Activated naive CD4-positive, alpha-beta T cell treated with anti-CD3 and anti-CD28 coated beads, Interleukin-2, amount 50 U/mL, for 16 hours (primary cell): ENCODE data around the gene RAP2A.

Experiments
- DNase-seq: peaks from one replicate; pipeline ENCODE4 v3.0.0-alpha.2; 2020

Gene RAP2A

DNA sequence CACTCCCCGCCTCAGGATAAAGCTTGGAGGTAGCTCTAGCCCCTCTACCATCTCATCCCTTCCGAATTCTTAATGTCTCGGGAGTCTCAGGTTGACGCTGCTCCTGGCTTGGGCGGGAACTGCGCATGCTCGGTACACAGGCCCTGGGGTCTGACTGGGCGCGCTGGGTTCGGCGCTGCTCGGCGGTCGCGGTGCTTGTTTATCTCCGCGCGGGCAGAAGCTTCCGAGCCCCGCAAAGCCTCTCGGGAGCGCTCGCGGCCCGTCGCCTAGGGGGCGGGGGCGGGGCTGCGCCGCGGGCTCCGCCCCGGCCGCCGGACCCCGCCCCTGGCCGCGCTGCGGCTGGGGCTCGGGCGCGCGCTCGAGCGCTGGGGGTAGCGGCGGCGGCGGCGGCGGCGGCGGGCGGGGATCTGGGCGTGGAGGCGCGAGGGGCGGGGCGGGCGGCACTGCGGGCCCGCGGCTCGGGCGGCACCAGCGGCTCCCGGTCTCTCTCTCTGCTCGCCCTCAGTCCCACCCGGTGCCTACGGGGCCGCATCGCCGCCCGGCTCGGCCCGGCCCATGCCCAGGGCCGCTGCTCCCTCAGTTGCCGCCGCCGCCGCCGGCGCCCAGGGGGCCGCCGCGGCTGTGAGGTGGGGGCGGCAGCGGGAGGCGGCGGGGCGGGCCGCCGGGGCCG, at the start of gene RAP2A:
Gene RAP2A, plus strand, starts transcription at position 443 of the 670 bp plus-strand sequence. CDS start 302 bp downstream, outside the sequence.
- peak; percentile 90 for DNase-seq

DNA sequence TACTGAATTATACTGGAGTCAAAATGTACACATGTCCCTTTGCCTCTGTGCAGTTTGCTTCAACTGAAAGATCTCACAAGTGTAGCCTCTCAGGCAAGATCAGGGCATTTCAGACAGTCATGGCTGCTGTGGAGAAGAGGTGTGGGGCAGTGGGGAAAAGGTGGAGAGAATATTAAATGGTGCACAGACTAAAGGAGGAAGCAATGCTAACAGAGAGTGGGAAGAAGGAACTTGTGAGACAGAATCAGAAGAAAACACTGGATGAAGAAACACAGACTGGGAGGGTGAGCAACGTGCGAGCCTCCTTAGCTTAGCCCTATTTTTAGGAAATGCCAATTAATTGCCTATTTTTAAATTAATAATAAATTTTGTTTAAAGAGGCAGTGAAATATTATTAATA, 49.6 kb upstream of the RAP2A start:
- no peak for DNase-seq

DNA sequence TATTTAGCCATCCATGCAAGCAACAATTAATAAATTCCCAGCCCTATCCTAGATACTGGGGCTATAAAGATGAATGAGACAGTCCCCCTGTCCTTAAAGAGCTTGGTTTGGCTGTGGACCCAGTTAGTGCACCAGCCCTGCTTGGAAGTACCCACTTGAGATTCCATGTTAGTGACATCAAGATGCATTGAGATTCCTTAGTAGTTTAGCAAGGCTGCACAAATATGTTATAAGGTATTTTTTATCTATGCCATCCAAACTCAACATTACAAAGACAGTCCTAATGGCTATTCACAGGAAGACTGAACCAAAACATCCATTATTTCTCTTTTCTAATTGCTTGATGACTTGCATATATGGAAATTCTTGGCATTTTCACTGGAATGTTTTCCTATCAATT, 48.8 kb upstream of the RAP2A start:
- DNase-seq, result no peak

DNA sequence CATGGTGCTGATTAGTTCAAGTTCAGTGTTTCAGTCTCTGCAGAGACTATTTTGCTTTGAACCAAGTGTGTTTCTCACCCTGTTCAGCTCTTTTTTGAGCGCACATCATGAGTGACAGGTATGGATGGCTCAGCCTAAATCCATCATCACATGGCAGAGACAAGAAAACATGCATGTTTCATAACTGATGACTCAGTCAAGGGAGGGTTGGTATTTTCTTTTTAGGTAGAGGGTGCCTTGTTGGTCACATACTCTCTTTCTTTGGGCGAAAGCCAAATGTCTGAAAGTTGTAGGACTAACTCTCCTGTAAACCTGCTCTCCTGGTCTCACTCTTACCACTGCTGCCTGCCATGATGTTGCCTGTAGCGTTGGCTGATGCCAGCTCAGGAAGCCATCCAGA, 48.1 kb upstream of the RAP2A start:
- no peak for DNase-seq

DNA sequence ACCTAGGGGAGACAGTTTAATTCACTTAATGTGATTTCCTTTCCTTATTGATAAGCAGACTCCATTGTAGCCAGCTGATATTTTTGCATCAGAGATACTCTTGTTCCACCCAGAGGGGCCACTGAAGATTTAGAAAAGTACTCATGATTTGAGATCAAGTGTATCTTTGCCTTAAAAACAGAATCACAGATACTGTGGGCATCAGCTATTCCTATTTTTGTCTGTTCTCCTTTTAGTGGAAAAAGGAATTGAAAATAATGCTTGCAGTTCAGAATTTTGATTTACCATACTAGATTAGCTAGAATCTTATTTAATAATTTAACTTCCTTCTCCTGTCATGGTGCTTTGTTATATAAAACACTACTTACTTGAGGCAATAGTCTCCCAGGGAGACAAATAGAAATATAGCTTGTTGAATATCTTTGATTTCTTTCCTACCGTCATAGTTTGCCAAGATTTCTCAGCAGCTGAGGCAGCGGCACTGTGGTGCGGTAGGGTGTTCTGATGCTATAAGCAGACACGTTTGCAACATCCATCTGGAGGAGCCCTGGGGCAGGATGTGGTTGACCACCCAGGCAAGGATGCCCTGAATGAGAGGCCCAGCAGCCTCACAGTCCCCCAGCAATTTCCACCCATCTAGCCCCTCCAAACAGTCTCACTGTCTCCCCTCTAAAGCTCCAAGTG, 47.0 kb upstream of the RAP2A start:
- DNase-seq, result no peak

DNA sequence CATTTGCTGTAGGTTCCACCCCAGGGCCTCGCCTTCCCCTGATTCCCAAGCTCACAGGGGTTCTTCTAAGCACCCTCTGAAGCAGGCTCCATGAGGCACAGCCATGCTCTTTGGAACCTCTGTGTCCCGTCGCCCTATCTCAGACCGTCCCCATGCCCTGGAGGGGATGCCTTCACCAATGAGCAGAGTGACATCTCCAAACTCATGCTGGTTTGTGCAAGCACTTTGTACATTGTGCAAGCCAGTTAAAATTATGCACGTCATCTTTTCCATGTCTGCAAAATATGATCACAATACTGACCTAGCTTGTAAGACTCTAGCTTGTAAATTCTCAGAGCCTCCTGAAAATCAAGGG, 46.5 kb upstream of the RAP2A start:
- DNase-seq, result no peak

DNA sequence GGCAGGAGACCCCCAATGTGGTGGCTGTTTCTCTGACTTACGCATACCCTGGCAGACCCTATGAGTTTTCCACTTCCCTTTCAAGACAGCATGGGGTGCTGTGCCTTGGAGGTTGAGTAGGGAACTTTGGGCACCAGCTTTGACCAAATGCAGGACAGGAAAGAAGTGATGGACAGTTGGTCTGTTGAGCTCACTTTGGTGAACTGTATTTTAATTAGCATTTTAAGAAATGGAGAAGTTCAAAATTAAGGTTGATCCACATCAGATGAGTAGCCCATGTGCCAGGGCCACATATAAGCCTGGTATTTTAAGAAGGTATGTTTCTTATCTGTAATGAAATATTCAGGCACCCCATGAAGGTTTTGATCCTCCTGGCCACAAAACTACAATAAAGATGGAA, 46.1 kb upstream of the RAP2A start:
- no peak for DNase-seq

DNA sequence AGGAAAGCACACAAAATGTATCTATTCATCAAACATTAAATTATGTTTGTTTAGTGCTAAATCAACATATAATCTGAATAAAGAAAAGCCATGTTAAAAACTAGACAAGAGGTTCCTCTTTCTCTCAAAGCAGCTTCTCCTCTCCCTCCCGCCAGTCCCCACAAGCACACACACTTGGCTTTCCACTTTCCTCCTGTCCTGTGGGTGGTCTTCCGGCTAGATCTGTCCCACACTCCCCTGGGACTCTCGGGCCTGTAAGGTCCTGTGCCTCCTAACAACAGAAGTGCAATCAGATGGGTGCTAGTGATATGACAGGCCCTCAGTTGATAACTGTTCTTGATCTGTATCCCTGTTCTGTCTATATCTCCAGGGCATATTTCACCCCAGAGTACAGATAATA, 45.6 kb upstream of the RAP2A start:
- no peak for DNase-seq

DNA sequence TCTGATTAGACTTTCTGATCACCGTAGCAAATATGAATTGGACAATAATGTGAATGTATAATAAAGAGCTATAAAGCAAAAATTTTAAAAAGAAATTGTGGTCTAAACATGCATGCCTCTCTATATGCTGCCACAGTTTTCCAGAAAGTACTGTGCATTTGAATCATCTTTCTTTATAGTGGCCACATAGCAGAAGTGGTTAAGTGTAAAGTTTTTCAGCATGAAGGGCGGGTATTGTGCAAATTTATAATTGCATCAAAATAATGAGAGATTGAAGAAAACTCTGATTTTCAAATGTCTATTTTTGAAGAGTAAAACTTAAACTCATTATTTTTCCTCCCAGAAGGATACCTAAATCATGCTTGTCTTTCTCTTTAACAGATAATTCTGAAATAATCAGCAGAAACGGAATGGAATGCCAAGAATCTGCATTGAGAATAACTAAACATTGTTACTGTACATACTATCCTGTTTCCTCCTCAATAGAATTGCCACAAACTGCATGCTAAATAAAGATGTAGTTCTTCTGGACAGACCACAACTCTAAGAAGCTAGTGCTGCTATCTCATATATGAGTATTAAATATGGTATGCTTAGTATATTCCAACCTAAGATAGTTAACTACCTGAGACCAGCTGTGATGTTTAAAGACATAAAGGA, 42.9 kb upstream of the RAP2A start:
- DNase-seq, result no peak

DNA sequence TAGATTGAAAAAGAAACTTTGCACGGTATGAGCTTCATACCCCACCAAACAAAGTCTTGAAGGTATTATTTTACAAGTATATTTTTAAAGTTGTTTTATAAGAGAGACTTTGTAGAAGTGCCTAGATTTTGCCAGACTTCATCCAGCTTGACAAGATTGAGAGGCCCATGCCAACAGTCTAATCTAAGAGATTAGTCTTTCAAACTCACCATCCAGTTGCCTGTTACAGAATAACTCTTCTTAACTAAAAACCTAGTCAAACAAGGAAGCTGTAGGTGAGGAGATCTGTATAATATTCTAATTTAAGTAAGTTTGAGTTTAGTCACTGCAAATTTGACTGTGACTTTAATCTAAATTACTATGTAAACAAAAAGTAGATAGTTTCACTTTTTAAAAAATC, 41.9 kb upstream of the RAP2A start:
- no peak for DNase-seq

DNA sequence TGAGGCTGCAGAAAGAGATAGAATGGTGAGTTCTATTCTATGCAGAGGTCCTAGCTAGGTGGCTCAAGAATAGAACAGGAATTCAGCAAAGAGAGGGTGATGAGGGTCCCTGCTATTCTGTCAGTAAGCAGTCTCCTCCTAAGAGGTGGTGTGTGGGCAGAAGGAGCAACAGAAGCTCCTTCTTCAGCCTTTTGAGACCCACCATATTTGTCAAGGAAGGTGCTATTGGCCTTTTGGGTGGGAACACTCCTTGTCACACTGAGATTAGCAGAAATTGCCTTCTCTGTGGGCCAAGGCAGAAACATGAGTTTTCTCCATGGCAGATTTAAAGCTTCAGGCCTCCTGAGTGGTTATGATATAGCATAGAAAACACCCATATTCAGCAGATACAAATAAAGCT, 39.4 kb upstream of the RAP2A start:
- DNase-seq, result no peak

DNA sequence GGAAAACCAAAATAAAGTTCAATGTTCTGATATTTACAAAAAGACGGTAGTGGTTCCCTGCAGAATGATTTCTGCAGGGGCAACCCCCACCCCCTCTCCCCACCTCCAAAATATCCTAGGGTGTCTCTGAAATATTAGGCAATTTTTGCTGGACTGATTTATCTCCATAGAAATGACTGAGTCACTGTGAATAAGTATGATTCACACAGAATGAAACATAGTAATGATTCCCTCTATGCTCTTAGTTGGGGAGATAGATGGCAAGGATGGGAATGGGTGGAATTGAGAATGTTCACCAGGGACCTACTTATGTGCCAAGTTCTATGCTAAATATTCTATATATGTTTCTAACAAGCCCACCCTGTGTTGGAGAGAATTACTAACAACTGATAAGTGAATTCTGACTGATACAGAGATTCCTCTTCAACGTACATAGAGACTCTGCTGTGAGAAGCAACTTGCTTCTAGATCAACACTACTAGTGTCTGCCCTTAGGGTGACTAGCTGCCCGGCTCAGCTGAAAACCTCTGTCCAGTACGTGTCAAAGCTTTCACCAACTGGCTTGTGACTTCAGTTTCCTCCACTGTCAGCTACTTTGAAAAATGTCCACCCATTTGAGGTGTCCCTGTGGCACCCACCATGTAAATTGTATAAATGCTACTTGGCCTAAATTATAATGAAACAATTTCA, 38.4 kb upstream of the RAP2A start:
- no peak for DNase-seq

DNA sequence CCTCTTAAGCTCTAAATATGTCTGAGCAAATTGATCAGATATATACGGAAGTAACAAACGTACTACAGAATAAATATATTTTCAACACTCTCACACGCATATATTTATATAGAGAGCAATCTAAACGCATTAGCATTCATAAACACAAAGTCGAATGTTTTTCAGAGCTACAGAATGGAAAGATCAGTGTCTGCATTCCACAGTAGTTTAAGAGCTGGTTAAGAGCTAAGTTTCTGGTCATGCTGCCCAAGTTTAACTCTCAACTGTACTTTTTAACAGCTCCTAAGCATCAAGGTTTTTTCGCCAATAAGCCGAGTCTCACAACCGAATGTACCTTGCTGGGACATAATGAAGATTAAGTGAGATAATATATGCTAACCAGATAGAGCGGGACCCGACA, 36.7 kb upstream of the RAP2A start:
- DNase-seq, result no peak

DNA sequence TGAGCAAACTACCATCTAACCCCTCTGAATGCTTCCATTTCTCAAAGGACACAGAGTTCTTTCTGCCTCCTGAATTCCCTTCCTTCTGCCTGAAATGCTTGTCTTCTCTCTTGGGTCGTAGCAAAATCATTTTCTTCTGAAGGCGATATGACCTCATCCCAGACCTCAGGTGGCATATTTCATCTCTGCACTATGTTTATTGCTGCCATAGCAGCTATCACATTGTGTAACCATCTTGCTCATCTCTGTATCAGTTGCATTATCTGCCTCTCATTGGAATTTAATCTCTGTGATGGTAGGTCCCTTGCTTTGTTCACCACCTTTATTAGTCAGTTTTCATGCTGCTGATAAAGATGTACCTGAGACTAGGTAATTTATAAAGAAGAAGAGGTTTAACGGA, 32.5 kb upstream of the RAP2A start:
- no peak for DNase-seq

DNA sequence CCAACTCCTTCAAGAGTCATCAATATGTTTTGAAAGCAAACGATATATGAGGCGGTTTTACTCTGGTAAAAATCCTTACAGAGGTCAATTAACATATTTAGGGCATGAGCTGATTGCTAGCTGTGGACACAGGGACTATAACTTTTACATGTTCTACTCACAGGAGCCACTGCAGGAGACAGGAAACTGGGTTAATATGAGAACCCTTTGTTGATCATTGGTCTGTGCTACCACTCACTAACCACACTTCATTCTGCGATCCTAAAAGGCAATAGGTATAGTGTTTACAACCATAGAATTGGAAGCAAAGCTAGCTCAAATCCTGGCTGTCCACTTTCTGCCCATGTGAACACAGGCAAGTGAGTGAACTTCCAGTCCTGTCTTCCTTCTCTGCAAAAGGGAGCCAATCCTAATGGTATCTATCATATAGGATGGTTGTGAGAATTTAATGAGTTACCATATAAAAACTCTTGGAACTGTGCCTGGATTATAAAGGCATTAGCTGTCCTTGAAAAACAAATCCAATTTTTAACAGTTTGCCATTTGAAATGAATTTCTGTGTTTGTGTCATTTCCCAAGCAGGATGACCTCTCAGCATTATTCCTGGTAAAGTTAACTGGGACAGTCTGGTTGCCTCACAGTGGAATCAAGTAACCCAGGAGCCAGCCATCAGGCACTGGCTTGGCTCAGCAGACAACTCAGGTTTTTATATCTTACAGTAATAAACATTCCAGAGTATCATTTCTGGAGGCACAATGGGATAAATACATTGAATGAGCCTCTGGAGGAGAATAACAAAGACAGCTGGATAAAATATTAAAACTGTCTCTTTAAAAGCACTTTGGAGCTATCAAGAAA, 29.8 kb upstream of the RAP2A start:
- no peak for DNase-seq

DNA sequence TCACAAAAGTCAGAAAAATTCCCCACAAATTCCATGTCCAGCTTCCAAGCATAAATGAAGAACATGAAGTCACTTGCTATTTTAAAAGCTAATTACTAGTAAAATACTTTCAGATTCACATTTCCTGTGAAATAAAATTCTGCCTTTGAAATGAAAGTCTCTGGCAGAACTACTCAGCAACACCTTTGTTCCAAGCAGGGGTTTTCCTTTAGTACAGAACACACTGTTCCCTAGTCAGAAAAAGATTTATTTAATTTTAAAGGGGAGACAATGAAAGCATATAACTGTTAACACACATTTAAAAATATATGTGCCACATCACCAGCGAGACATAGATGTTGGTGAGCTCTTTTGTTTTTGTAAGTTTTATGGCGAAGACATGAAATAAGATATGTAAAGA, 26.4 kb upstream of the RAP2A start:
- no peak for DNase-seq

DNA sequence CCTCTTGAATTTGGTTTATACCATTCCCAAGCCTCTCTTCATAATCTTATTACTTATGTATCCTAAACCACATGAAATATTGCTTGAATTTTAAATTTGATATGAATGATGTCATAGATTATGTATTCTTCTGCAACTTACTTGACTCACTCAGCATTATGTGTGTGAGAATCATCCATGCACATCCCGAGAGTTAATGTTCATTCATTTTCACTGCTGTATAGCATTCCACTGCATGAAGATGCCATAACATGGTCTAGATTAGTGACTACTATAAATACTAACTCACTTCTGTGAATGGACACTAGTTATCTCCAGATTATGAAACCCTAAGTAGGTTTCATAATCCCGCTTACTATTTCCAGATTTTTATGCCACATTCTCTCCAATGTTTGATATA, 25.0 kb upstream of the RAP2A start:
- no peak for DNase-seq

DNA sequence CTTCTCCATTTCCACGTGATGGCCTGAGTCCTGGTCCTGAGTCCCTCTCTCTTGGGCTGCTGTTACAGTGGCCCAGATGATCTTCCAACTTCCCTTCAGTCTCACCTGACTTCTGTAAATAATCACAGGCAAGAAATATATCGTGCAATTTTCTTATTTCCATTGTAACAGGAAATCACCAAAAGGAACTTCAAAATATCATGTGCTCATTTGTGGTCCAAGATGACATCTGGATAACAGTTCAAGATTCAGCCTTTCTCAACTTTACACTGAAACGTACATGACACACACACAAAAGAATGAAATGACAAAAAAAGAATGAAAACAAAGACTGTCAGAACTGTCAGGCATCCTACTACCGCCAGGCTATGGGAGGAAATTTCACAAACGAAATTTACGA, 22.0 kb upstream of the RAP2A start:
- DNase-seq, result no peak

DNA sequence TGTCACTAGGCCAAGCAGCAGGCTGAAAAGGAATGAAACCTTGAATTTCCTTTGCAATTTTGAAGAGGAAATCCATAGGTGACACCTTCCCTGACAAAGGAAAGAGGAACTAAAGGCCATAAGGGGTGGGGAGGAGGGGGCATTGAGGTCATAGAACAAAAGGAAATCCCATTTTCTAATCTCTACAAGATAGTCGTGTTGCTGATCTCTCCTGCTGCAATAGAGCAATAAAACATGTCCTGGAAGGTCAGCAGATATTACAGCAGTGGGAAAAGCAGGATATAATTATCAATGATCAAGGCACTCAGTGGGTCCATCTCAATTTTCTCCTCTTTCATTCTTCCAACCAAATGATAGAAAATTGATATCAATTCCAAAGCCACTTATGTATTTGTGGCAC, 20.3 kb upstream of the RAP2A start:
- no peak for DNase-seq

DNA sequence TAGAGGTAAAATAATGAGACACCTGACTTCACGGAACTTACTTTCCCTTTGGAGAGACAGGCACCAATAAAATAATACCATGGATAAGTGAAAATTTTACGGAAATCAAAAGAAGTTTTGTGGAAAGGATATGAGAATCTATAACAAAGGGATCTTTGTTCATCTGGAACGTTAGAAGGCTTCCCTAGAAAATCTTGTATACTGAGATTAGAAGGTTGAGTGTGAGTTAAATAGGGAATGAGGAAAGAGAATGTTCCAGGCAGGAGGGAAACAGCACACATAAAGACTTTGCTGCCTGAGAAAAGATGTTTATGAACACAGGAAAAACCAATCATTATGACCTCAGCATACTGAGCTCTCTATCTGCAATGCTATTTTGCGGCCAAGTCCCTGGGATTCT, 19.6 kb upstream of the RAP2A start:
- DNase-seq, result no peak

DNA sequence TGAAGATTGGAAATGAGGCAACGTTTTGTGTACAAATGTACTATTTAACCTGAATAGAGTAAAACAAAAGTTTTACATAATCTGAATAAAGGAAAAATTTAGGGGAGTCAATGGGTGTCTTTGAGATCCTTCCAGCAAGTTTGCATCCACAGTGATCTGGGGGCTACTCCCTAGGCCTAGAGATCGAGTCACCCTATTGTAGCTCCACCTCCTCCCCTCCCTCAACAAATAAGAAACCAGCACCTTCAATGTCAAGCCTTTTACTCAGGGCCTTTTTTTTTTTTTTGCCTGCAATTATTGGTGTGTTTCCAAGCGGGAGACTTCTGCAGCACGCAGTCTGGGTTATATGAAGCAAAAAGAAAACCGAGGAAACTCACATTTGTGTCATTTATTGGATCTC, 16.3 kb upstream of the RAP2A start:
- DNase-seq, result no peak

DNA sequence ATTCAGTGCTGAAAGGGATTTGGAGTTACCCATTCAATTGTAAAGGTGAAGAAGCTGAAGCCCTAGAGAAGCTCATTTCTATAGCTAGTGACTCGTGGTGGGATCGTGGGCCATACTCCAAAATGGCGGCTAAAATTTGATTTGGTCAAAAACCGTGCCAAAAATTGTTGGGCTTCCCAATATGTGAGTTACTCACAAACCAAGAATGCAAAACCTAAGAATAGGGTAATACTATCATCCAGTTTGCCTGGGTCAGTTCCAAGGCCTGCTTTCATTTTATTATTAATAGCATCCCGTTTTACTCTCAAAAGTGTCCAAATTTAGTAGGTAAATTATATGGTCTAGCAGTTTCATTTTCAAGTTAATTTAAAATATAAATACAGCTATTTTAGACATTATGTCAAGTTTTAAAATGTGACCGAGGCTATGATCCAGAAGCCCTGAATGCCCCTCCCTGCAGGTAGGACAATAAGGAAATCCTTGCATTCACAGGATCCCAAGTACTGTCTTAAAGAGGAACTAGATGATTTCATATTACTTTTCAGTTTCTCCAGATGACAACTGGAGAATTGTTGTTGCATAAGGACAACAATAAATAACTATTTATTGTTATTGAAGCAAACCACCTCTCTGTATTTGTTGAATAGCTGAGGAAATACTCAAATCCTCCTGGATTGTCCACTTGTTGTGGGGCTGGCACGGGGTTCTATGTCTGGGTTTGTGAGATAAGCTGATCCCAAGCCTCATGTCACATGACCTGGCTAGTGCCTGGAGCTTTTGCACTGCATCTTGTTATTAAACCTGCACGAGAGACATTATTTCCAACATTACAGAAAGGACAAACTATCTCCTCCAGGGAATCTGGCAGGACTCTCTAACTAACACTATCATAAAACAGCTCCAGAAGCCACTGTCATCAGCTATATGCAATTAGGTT, 11.6 kb upstream of the RAP2A start:
- DNase-seq, result no peak
